ENCODE measurements around the gene HMX1.

HMX1 gene

DNA sequence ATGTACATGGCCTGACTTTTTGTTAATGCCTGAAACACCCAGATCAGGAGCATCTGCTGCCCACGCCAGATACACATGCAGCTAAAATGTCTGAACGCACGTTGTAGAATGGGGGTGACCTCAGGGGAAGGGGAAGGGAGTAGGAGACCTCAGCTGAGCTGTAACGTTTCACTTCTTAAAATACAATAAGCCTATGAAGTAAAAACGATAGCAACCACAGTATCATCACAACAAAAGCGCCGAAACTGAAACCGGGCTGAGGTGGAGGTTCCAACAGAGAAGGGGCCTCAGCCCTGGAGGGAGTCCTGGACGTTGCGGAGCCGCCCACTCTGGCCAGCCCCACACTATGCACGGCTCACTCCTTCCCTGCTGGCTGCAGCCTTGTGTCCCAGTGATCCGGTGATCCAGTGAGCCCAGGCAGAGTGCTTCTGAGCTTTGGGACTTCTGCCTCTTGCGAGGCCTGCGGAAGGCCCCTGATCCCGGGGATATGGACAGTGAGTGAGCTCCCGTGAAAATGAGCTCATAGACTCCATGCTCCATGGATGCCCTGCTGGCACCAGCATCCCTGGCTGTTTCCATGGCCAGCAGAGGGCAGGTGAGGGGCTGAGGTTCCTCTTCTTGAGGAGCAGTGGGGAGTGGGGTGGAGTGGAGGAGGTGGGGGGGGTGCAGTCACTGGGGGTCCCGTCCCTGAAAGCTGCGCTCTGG lies 52.0 kb downstream of the HMX1 start:
- no peak for DNase-seq (ENCODE audit: low spot score)

DNA sequence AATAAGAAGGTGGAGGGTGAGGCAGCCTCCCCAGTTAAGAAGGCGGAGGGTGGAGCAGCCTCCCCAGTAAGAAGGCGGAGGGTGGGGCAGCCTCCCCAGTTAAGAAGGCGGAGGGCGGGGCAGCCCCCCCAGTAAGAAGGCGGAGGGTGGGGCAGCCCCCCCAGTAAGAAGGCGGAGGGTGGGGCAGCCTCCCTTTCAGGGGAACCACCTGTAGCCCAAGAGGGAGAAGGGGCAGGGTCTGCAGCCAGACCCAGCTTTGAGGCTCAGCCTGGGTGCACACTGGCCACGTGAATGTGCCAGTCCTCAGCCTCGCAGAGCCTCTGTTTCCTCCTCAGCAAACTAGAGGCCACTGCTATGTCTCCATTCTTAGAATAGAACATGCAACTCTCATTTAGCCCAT lies 52.6 kb downstream of the HMX1 start:
- no peak for DNase-seq (ENCODE audit: low spot score)

DNA sequence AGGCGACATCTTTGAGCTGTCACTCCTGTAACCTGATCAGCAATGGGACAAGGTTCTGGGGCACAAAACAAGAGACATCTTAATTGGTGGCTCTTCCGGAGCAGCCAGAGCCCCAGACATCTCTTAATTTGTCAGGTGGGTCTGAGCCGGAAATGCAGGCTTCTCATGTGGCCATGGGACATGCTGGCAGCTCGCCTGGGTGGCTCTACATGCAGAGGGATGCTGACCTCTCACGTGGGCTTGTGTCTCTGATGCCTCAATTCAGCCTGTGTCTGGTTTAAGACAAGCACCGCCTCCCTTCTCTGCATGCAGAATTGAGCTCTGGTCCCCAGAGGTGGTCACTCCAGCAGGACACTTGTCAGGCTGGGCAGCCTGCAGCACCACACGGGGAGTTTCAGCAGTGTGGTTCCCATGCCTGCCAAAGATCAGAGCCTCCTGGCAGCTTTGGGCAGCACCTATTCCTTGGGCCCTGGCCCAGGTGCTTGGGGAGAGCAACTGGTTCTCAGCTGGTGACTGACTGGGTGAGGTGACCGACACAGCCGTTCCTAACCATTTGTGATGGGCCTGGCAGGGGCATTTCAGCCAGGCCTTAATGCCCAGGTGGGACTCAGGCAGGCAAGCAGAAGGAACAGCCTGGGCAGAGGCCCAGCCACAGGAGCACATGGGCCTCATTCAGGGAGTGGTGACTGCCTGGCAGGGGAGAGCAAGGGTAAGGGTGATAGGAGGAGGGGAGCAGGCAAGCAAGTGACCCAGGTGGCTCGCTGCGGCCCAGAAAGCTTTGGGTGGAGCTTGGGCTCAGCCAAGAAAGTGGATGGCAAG lies 53.4 kb downstream of the HMX1 start:
- no peak for DNase-seq (ENCODE audit: low spot score)

DNA sequence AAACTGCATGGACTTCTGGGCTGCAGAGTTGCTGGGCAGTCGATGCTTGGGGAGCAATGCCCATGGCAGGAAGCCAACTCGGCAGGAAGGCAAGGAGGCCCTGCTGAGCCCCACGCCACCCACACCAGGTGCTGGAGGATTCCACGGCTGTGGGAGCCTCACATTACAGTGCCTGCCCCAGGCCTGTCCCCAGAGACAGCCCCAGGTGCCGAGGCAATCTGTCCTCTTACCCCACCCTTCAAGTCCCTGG lies 53.9 kb downstream of the HMX1 start:
- DNase-seq (ENCODE audit: low spot score) = no peak

- no peak for DNase-seq (ENCODE audit: low spot score)
Observed at GRCh38 chr4:8817096-8817812, 54.4 kb downstream of the HMX1 start.
